ENCODE results near the gene MAFF. TPM values are rescaled to one million over a fixed set of nuclear protein-coding genes. Genes with fewer than 3 reads are reported as not detected.

Gene MAFF
- polyA plus RNA-seq, 1 donor from 2014 or later: 2.1 TPM

DNA sequence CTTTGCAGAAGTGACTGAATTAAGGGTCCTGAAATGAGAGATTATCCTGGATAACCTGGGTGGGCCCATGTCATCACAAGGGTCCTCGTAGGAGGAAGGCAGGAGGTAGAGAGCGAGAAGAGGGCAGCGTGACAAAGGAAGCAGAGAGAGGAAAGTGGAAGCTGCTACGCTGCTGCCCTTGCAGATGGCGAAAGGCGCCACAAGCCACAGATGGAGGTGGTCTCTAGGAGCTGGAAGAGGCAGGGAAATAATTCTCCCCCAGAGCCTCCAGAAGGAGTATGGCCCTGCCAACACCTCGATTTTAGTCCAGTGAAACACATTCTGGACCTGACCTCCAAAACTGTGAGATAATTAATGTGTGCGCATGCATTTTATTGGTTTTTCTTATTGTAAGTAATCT is 57.6 kb downstream of the MAFF start:
- Histone ChIP-seq H3K9ac (ENCODE audit: low read length) (no peak overlapping the region), H2AFZ (ENCODE audit: low read depth, low read length) (no peak overlapping the region), H3K4me3 (ENCODE audit: low read length) (no peak overlapping the region), H3K4me2 (ENCODE audit: low read length) (no peak overlapping the region), H3K9me3 (ENCODE audit: low read length) (no peaks in the 10 kb centered on the region), H3K79me2 (replicated peaks; ENCODE audit: insufficient read depth, low read length) (peaks cover 6% of the 10 kb centered on the region), H4K20me1 (ENCODE audit: insufficient read depth) (peaks cover 6% of the 10 kb centered on the region), H3K36me3 (ENCODE audit: insufficient read depth, low read length) (no peaks in the 10 kb centered on the region), H3K9me2 (ENCODE audit: insufficient read depth, low read length) (no peaks in the 10 kb centered on the region), H3K27me3 (ENCODE audit: insufficient read depth, low read depth, low read length) (no peaks in the 10 kb centered on the region), H3K27ac (ENCODE audit: low read length) (no peak overlapping the region), H3F3A (ENCODE audit: insufficient read depth, low read length, poor library complexity, severe bottlenecking) (no peaks in the 10 kb centered on the region)
- TF ChIP-seq EP300 (conservative IDR thresholded peaks at IDR 0.05; ENCODE audit: poor library complexity, severe bottlenecking): no peak
- TF ChIP-seq, protein P1, sequence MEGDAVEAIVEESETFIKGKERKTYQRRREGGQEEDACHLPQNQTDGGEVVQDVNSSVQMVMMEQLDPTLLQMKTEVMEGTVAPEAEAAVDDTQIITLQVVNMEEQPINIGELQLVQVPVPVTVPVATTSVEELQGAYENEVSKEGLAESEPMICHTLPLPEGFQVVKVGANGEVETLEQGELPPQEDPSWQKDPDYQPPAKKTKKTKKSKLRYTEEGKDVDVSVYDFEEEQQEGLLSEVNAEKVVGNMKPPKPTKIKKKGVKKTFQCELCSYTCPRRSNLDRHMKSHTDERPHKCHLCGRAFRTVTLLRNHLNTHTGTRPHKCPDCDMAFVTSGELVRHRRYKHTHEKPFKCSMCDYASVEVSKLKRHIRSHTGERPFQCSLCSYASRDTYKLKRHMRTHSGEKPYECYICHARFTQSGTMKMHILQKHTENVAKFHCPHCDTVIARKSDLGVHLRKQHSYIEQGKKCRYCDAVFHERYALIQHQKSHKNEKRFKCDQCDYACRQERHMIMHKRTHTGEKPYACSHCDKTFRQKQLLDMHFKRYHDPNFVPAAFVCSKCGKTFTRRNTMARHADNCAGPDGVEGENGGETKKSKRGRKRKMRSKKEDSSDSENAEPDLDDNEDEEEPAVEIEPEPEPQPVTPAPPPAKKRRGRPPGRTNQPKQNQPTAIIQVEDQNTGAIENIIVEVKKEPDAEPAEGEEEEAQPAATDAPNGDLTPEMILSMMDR (IDR thresholded peaks at IDR 0.05; ENCODE audit: poor library complexity, severe bottlenecking): no peak
- TF ChIP-seq EZH2 (IDR thresholded peaks at IDR 0.05; ENCODE audit: borderline replicate concordance, insufficient read depth, low read length, poor library complexity, severe bottlenecking): no peak
- TF ChIP-seq POLR2AphosphoS5 (IDR thresholded peaks at IDR 0.05): no peak
- TF ChIP-seq TAF1 (IDR thresholded peaks at IDR 0.05; ENCODE audit: low read depth): no peak
- no peak for TF ChIP-seq MXI1 (conservative IDR thresholded peaks at IDR 0.05; ENCODE audit: poor library complexity, severe bottlenecking)
- TF ChIP-seq, protein P2, sequence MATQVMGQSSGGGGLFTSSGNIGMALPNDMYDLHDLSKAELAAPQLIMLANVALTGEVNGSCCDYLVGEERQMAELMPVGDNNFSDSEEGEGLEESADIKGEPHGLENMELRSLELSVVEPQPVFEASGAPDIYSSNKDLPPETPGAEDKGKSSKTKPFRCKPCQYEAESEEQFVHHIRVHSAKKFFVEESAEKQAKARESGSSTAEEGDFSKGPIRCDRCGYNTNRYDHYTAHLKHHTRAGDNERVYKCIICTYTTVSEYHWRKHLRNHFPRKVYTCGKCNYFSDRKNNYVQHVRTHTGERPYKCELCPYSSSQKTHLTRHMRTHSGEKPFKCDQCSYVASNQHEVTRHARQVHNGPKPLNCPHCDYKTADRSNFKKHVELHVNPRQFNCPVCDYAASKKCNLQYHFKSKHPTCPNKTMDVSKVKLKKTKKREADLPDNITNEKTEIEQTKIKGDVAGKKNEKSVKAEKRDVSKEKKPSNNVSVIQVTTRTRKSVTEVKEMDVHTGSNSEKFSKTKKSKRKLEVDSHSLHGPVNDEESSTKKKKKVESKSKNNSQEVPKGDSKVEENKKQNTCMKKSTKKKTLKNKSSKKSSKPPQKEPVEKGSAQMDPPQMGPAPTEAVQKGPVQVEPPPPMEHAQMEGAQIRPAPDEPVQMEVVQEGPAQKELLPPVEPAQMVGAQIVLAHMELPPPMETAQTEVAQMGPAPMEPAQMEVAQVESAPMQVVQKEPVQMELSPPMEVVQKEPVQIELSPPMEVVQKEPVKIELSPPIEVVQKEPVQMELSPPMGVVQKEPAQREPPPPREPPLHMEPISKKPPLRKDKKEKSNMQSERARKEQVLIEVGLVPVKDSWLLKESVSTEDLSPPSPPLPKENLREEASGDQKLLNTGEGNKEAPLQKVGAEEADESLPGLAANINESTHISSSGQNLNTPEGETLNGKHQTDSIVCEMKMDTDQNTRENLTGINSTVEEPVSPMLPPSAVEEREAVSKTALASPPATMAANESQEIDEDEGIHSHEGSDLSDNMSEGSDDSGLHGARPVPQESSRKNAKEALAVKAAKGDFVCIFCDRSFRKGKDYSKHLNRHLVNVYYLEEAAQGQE (IDR thresholded peaks at IDR 0.05; ENCODE audit: borderline replicate concordance): no peak
- no peak for TF ChIP-seq RAD21 (conservative IDR thresholded peaks at IDR 0.05)
- TF ChIP-seq SMC3 (conservative IDR thresholded peaks at IDR 0.05; ENCODE audit: poor library complexity): no peak

DNA sequence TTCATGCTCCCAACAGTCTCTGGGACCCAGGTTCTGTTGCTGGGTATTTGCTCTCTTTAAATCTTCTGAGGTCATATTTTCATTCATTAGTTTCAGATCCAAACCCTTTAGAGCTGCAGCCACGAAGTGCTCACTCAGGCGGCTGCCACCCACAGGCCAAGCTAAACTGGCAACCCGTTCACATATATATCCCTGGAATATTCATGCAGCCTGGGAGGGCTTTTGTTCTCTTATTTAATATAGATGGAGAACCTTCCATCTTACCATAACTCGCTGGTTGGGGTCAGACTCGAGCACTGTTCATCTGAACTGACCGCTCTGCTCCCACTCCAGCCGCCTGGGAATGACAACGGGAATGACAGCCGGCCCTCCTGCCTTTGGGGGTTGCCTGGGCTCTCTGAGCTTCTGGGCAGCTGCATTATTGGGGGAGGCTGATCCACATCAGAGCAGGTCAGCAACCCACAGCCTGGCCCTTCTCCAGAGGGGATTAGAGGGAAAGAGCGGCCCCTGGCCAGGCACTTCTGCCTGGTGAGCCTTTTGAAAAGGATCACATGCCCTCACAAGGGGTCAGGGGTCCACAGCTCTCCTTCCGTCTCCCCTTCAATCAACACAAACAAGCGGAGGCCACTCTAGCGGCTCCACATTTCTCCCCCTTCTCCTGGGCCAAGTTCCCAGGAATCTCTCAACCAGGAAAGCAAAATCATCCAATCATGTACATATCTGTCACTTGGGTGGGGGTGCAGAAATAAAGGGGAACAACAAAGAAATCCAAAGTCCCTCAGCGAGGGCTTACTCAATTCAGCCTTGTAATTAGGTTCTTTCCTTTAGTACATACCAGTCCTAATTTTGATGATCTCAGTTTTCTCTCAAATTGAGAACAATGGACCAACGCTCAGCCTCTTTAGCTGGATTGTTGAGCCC is 59.2 kb downstream of the MAFF start:
- peaks cover 6% of the 10 kb centered on the region for H4K20me1 ChIP-seq (ENCODE audit: insufficient read depth)
- no peaks in the 10 kb centered on the region for H3F3A ChIP-seq (ENCODE audit: insufficient read depth, low read length, poor library complexity, severe bottlenecking)
- no peaks in the 10 kb centered on the region for H3K36me3 ChIP-seq (ENCODE audit: insufficient read depth, low read length)
- H3K4me2 ChIP-seq (ENCODE audit: low read length): no peak overlapping the region
- TF ChIP-seq SMC3 (conservative IDR thresholded peaks at IDR 0.05; ENCODE audit: poor library complexity) (no peak), TAF1 (IDR thresholded peaks at IDR 0.05; ENCODE audit: low read depth) (no peak), POLR2AphosphoS5 (IDR thresholded peaks at IDR 0.05) (no peak), RAD21 (conservative IDR thresholded peaks at IDR 0.05) (no peak), EZH2 (IDR thresholded peaks at IDR 0.05; ENCODE audit: borderline replicate concordance, insufficient read depth, low read length, poor library complexity, severe bottlenecking) (no peak), EP300 (conservative IDR thresholded peaks at IDR 0.05; ENCODE audit: poor library complexity, severe bottlenecking) (no peak)
- TF ChIP-seq, protein P2 (IDR thresholded peaks at IDR 0.05; ENCODE audit: borderline replicate concordance): no peak
- H3K27ac ChIP-seq (ENCODE audit: low read length): no peak overlapping the region
- H3K27me3 ChIP-seq (ENCODE audit: insufficient read depth, low read depth, low read length): no peaks in the 10 kb centered on the region
- H3K4me3 ChIP-seq (ENCODE audit: low read length): no peak overlapping the region
- no peaks in the 10 kb centered on the region for H3K9me2 ChIP-seq (ENCODE audit: insufficient read depth, low read length)
- peaks cover 17% of the 10 kb centered on the region for H3K79me2 ChIP-seq (replicated peaks; ENCODE audit: insufficient read depth, low read length)
- H2AFZ ChIP-seq (ENCODE audit: low read depth, low read length): no peak overlapping the region
- H3K9ac ChIP-seq (ENCODE audit: low read length): no peak overlapping the region
- no peaks in the 10 kb centered on the region for H3K9me3 ChIP-seq (ENCODE audit: low read length)

Data from neural cell (in vitro differentiated cells).